Trophoblast cell (in vitro differentiated cells and primary cell): ENCODE measurements around the gene SERGEF.

ENCODE experiments used
- DNase-seq, 2 donors: peaks; one replicate each; pipeline ENCODE4 v3.0.0-alpha.2; 2016
- H2AFZ ChIP-seq: 2 replicates; pipeline ENCODE4 v1.6.1; 2013; ENCODE audit warnings: low read length, moderate library complexity, mild to moderate bottlenecking; ENCODE audit not compliant: insufficient read depth, poor library complexity
- H2AK5ac ChIP-seq: 2 replicates; pipeline ENCODE4 v1.6.1; 2013; ENCODE audit warnings: mild to moderate bottlenecking, low read length
- H2BK120ac ChIP-seq: 2 replicates; pipeline ENCODE4 v1.6.1; 2013; ENCODE audit warnings: low read length, mild to moderate bottlenecking, moderate library complexity; ENCODE audit not compliant: insufficient read depth, poor library complexity
- H2BK12ac ChIP-seq: 2 replicates; pipeline ENCODE4 v1.6.1; 2013; ENCODE audit warnings: mild to moderate bottlenecking, low read length, moderate library complexity
- H2BK5ac ChIP-seq: 2 replicates; pipeline ENCODE4 v1.6.1; 2013; ENCODE audit warnings: low read length, low read depth, moderate library complexity, mild to moderate bottlenecking; ENCODE audit not compliant: poor library complexity
- H3K14ac ChIP-seq: 2 replicates; pipeline ENCODE4 v1.6.1; 2013; ENCODE audit warnings: mild to moderate bottlenecking, low read length
- H3K18ac ChIP-seq: 2 replicates; pipeline ENCODE4 v1.6.1; 2013; ENCODE audit warnings: mild to moderate bottlenecking, low read length
- H3K23ac ChIP-seq: 2 replicates; pipeline ENCODE4 v1.6.1; 2013; ENCODE audit warnings: low read length
- H3K27ac ChIP-seq: 2 replicates; pipeline ENCODE4 v1.5.1; 2013; ENCODE audit warnings: low read depth, mild to moderate bottlenecking, inconsistent platforms, low read length, moderate library complexity
- H3K27me3 ChIP-seq: 2 replicates; pipeline ENCODE4 v1.6.1; 2013; ENCODE audit warnings: inconsistent platforms, mild to moderate bottlenecking, low read length, moderate library complexity; ENCODE audit not compliant: insufficient read depth
- H3K36me3 ChIP-seq, 2 experiments: 1 replicate in 1 of 2; 2 replicates in 1 of 2; pipeline ENCODE4 v1.6.1; 2013; ENCODE audit warnings: low read length in 2 of 2, mild to moderate bottlenecking in 2 of 2, moderate library complexity in 1 of 2; ENCODE audit not compliant: insufficient read depth in 2 of 2, control insufficient read depth in 1 of 2
- H3K4ac ChIP-seq: 2 replicates; pipeline ENCODE4 v1.6.1; 2013; ENCODE audit warnings: low read depth, mild to moderate bottlenecking, low read length, moderate library complexity
- H3K4me1 ChIP-seq, 2 experiments: 1 replicate in 1 of 2; 2 replicates in 1 of 2; pipeline ENCODE4 v1.6.1; 2013; ENCODE audit warnings: low read length in 2 of 2, mild to moderate bottlenecking in 2 of 2, moderate library complexity in 1 of 2; ENCODE audit not compliant: insufficient read depth in 2 of 2, control insufficient read depth in 1 of 2
- H3K4me2 ChIP-seq: 2 replicates; pipeline ENCODE4 v1.6.1; 2013; ENCODE audit warnings: inconsistent platforms, mild to moderate bottlenecking, low read length, moderate library complexity
- H3K4me3 ChIP-seq: 2 replicates; pipeline ENCODE4 v1.5.1; 2013; ENCODE audit warnings: mild to moderate bottlenecking, low read depth, low read length, inconsistent platforms
- H3K79me1 ChIP-seq: one replicate; pipeline ENCODE4 v1.6.1; 2013; ENCODE audit warnings: low read length
- H3K79me2 ChIP-seq: 2 replicates; pipeline ENCODE4 v1.6.1; 2013; ENCODE audit warnings: low read length, mild to moderate bottlenecking; ENCODE audit not compliant: control insufficient read depth, insufficient read depth, poor library complexity
- H3K9ac ChIP-seq: 2 replicates; pipeline ENCODE4 v1.6.1; 2013; ENCODE audit warnings: mild to moderate bottlenecking, low read length
- H3K9me3 ChIP-seq: 2 replicates; pipeline ENCODE4 v1.6.1; 2013; ENCODE audit warnings: low read depth, mild to moderate bottlenecking, control low read depth, inconsistent platforms, low read length; ENCODE audit not compliant: insufficient read depth
- H4K12ac ChIP-seq: 2 replicates; pipeline ENCODE4 v1.6.1; 2013; ENCODE audit warnings: low read depth, mild to moderate bottlenecking, low read length, moderate library complexity
- H4K8ac ChIP-seq: 2 replicates; pipeline ENCODE4 v1.6.1; 2013; ENCODE audit warnings: low read depth, mild to moderate bottlenecking, low read length, moderate library complexity
- H4K91ac ChIP-seq: one replicate; pipeline ENCODE4 v1.6.1; 2013; ENCODE audit warnings: low read depth, mild to moderate bottlenecking, low read length, moderate library complexity
- WGBS: extraction: QIAGEN DNeasy Blood & Tissue Kit; methylation state at CpG from one replicate; pipeline ENCODE4 v1.1.7; 2013; ENCODE audit warnings: missing lambda C conversion rate; ENCODE audit not compliant: insufficient read length, insufficient coverage; ENCODE audit errors: extremely low coverage; 5-methylcytosine and 5-hydroxymethylcytosine counted together

SERGEF gene

DNA sequence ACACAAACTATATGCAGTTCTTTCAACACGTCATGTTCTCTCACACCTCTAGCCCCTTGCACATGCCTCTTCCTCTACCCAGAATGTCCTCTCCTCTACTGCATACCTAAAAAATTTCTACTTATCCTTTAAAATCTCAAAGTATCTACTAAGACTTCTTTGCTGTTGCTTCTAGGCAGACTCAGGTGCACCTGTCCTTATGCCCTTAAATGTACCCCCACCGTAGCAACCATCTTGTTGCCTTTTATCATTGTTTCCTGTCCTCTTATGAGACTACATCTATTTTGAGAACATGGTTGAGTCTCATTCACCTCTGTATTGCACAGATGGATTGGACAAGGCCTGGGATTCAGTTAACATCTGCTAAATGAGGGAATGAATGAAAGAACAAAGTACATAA is 134.1 kb downstream of the SERGEF start:
- H3K27ac ChIP-seq = no peak overlapping the region
- no peaks in the 10 kb centered on the region for H3K79me2 ChIP-seq
- no peak overlapping the region for H2BK12ac ChIP-seq
- H2AK5ac ChIP-seq = no peak overlapping the region
- no peaks in the 10 kb centered on the region for H3K4me1 ChIP-seq
- no peak overlapping the region for H3K18ac ChIP-seq
- no peak overlapping the region for H4K12ac ChIP-seq
- H4K8ac ChIP-seq = no peak overlapping the region
- no peaks in the 10 kb centered on the region for H3K27me3 ChIP-seq
- no peaks in the 10 kb centered on the region for H3K79me1 ChIP-seq
- no peak overlapping the region for H2BK120ac ChIP-seq
- no peak overlapping the region for H3K4ac ChIP-seq
- no peaks in the 10 kb centered on the region for H3K9me3 ChIP-seq
- no peak overlapping the region for H3K14ac ChIP-seq
- H4K91ac ChIP-seq = no peak overlapping the region
- H3K9ac ChIP-seq = no peak overlapping the region
- no peak overlapping the region for H3K4me2 ChIP-seq
- H3K23ac ChIP-seq = no peak overlapping the region
- DNase-seq = no peak
- no CpG with 5 or more reads among the region's 2 CpGs for WGBS
- no peak overlapping the region for H3K4me3 ChIP-seq
- no peak overlapping the region for H2BK5ac ChIP-seq
- H2AFZ ChIP-seq = no peak overlapping the region
- H3K36me3 ChIP-seq = no peaks in the 10 kb centered on the region

GRCh38 chr11:17877886-17878285 is 135.0 kb downstream of the SERGEF start:
- Histone ChIP-seq H4K8ac (no peak overlapping the region), H3K18ac (no peak overlapping the region), H3K4me3 (no peak overlapping the region), H3K9ac (no peak overlapping the region), H3K4ac (no peak overlapping the region), H3K79me1 (no peaks in the 10 kb centered on the region), H3K9me3 (no peaks in the 10 kb centered on the region), H3K14ac (no peak overlapping the region), H2BK5ac (no peak overlapping the region), H2AFZ (no peak overlapping the region), H4K91ac (no peak overlapping the region), H3K23ac (no peak overlapping the region), H3K27ac (no peak overlapping the region), H3K27me3 (no peaks in the 10 kb centered on the region), H2BK12ac (no peak overlapping the region), H2AK5ac (no peak overlapping the region), H3K79me2 (no peaks in the 10 kb centered on the region), H3K4me2 (no peak overlapping the region), H3K36me3 (no peaks in the 10 kb centered on the region), H4K12ac (no peak overlapping the region), H2BK120ac (no peak overlapping the region), H3K4me1 (no peaks in the 10 kb centered on the region)
- WGBS = no CpG with 5 or more reads among the region's 3 CpGs
- no peak for DNase-seq

- Histone ChIP-seq H3K4ac (no peak overlapping the region), H2BK12ac (no peak overlapping the region), H3K36me3 (no peaks in the 10 kb centered on the region), H3K4me2 (no peak overlapping the region), H3K9ac (no peak overlapping the region), H4K8ac (no peak overlapping the region), H3K79me2 (no peaks in the 10 kb centered on the region), H3K18ac (no peak overlapping the region), H3K4me1 (no peaks in the 10 kb centered on the region), H3K79me1 (no peaks in the 10 kb centered on the region), H2AFZ (no peak overlapping the region), H3K4me3 (no peak overlapping the region), H2BK120ac (no peak overlapping the region), H3K14ac (no peak overlapping the region), H3K27ac (no peak overlapping the region), H4K12ac (no peak overlapping the region), H3K9me3 (no peaks in the 10 kb centered on the region), H2BK5ac (no peak overlapping the region), H3K23ac (no peak overlapping the region), H2AK5ac (no peak overlapping the region), H3K27me3 (no peaks in the 10 kb centered on the region), H4K91ac (no peak overlapping the region)
- WGBS = no CpG with 5 or more reads among the region's 3 CpGs
- DNase-seq = no peak
Observed at GRCh38 chr11:17876827-17877226, 136.0 kb downstream of the SERGEF start.

DNA sequence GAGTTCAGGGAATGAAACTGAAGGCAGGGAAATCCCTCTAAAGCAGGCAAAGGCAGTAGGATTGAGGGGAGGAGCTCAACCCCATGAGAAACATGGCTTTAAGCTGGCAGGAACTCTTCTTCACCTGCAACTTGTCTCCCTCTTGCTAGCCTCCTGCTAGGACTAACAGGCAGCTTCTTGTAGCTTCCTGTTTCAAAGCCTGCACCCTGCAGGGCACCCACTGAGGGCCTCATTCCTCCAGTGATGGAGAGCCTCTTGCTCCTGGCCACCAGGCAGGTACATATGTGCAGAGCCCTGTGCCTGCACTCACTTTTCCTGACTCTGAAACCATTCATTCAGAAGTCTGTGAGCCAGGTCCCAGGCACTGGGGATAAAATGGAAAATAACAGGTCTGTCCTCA is 137.0 kb downstream of the SERGEF start:
- H4K91ac ChIP-seq = no peak overlapping the region
- no peak overlapping the region for H4K12ac ChIP-seq
- no peak overlapping the region for H2AK5ac ChIP-seq
- H3K4me1 ChIP-seq = no peaks in the 10 kb centered on the region
- no peaks in the 10 kb centered on the region for H3K79me1 ChIP-seq
- no peaks in the 10 kb centered on the region for H3K36me3 ChIP-seq
- H3K9me3 ChIP-seq = no peaks in the 10 kb centered on the region
- no peak overlapping the region for H2AFZ ChIP-seq
- H3K4me2 ChIP-seq = no peak overlapping the region
- no peak overlapping the region for H2BK5ac ChIP-seq
- H3K23ac ChIP-seq = no peak overlapping the region
- no peak overlapping the region for H3K9ac ChIP-seq
- no peaks in the 10 kb centered on the region for H3K79me2 ChIP-seq
- no peaks in the 10 kb centered on the region for H3K27me3 ChIP-seq
- no peak overlapping the region for H3K18ac ChIP-seq
- no peak overlapping the region for H4K8ac ChIP-seq
- H3K4me3 ChIP-seq = no peak overlapping the region
- H2BK12ac ChIP-seq = no peak overlapping the region
- no peak overlapping the region for H3K4ac ChIP-seq
- H3K27ac ChIP-seq = no peak overlapping the region
- no peak overlapping the region for H2BK120ac ChIP-seq
- no peak overlapping the region for H3K14ac ChIP-seq
- DNase-seq = no peak

DNA sequence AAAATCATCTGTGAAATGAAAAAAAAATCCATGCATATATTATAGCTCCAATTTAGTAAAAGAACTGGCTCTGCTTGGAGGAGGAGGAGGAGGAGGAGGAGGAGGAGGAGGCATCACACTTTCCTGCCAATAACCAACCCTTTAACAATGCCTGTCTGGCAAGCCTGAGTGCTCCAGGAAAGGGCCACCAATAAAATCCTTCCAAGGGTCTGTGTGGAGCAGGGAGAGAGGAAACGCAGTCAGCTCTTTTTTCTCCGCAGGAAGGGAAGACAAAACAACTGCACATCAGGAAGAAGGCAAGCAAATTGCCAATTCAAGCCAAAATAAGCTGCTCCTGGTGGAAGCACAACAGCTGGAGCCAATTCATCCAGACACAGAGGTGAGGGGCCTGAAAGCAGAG is 139.3 kb downstream of the SERGEF start:
- no peak overlapping the region for H4K91ac ChIP-seq
- H2BK12ac ChIP-seq = no peak overlapping the region
- H3K27ac ChIP-seq = no peak overlapping the region
- no peaks in the 10 kb centered on the region for H3K79me1 ChIP-seq
- H3K27me3 ChIP-seq = no peaks in the 10 kb centered on the region
- H2BK5ac ChIP-seq = no peak overlapping the region
- no peaks in the 10 kb centered on the region for H3K4me1 ChIP-seq
- H3K9me3 ChIP-seq = no peaks in the 10 kb centered on the region
- H3K36me3 ChIP-seq = no peaks in the 10 kb centered on the region
- H2AK5ac ChIP-seq = no peak overlapping the region
- no peak overlapping the region for H2AFZ ChIP-seq
- no peak overlapping the region for H3K4me2 ChIP-seq
- H3K14ac ChIP-seq = no peak overlapping the region
- H4K8ac ChIP-seq = no peak overlapping the region
- DNase-seq = no peak
- H3K9ac ChIP-seq = no peak overlapping the region
- H4K12ac ChIP-seq = no peak overlapping the region
- H3K23ac ChIP-seq = no peak overlapping the region
- H2BK120ac ChIP-seq = no peak overlapping the region
- no peak overlapping the region for H3K4me3 ChIP-seq
- no peak overlapping the region for H3K4ac ChIP-seq
- no peaks in the 10 kb centered on the region for H3K79me2 ChIP-seq
- WGBS = no CpG with 5 or more reads among the region's 2 CpGs
- no peak overlapping the region for H3K18ac ChIP-seq
